ENCODE data around the gene LRIT2.

Gene LRIT2

DNA sequence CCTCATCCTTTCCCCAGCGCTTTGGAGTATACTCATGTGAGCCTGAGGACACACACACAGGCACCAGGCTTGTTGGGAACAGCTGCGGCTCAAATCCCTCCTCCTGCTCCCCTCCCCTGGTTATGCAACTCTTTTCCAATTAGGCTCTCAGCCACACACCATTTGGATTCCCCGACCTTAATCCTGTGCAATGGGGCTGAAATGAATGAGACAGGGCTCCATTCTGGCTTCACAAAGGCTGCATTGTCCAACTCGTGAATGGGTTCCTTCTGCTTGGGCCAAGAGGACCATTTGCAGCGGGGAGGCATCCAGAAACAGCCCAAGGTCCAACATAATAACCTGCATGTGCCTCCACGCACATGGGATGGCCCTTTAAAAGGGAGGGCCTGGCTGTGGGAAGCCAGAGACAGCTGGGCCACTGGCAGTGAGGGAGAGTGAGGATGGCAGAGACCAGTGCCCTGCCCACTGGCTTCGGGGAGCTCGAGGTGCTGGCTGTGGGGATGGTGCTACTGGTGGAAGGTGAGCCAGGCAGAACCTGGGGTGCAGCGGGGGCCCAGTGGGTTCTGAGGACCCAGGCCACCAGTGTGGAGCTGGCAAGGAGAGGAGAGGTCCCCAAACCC lies 19.4 kb upstream of the LRIT2 start, which contains the start of gene RGR:
Gene RGR (plus strand): TSS at position 403 of the 620 bp plus-strand sequence. CDS start 38 bp downstream, at position 441.
- DNase-seq (ENCODE audit: extremely low spot score), result no peak
- CTCF ChIA-PET, result interaction anchor here (0.6 to 1.1 kb wide), 4 partner anchors 11 to 42 kb away, joined by 3 read pairs; no protein-coding TSS in a partner anchor
- no peak for TF ChIP-seq CTCF (IDR thresholded peaks at IDR 0.05; ENCODE audit: control extremely low read depth, extremely low read depth, low read depth, missing control alignments)
- POLR2A ChIA-PET, result no interaction called here

GRCh38 chr10:84243759-84244158 lies 18.4 kb upstream of the LRIT2 start:
- CTCF ChIA-PET, result interaction anchor here (0.7 to 1.2 kb wide), 4 partner anchors 20 to 293 kb away, joined by 3 to 5 read pairs (median 3); no protein-coding TSS in a partner anchor
- DNase-seq (ENCODE audit: extremely low spot score), result no peak
- TF ChIP-seq CTCF (IDR thresholded peaks at IDR 0.05; ENCODE audit: control extremely low read depth, extremely low read depth, low read depth, missing control alignments), result no peak
- POLR2A ChIA-PET, result interaction anchor here (0.6 kb wide), 1 partner anchor 361 kb away, joined by 3 read pairs; no protein-coding TSS in a partner anchor

DNA sequence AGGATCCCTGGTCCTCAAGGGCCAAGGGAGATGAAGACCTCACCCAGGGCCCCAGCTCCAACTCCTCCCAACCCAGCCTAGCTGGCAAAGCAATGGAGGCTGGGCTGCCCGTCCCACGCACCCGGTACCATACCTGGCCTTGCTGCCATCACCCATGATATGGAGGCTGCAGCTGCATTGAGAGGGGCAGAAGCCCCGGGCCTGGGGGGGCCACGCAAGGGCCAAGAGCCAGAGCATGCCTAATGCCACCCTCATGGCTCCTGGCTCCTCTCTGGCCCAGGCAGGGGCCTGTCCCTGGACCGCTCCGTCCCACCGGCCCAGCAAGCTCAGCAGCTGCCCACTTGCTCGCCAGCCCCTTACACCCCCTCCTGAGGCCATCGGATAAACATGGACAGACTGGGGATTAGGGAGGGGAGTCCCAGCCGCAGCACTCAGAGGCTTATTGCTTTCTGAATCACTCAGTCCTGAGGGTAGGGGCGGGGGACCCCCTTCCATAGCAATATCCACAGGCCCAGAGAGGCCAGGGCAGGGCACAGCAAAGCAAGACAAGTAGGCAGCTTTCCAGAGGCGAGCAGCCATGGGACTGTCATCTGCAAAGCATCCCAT lies 15.9 kb upstream of the LRIT2 start, which contains the start of gene LRIT1:
Gene LRIT1 (minus strand): TSS at position 362 of the 606 bp plus-strand sequence. CDS start 107 bp downstream, at position 255.
- TF ChIP-seq CTCF (IDR thresholded peaks at IDR 0.05; ENCODE audit: control extremely low read depth, extremely low read depth, low read depth, missing control alignments), result no peak
- DNase-seq (ENCODE audit: extremely low spot score), result no peak
- ChIA-PET CTCF (interaction anchor here (1.3 to 2.2 kb wide), 2 partner anchors 24 to 39 kb away, joined by 3 to 8 read pairs; no protein-coding TSS in a partner anchor), POLR2A (no interaction called here)

- DNase-seq (ENCODE audit: extremely low spot score), result no peak
- TF ChIP-seq CTCF (IDR thresholded peaks at IDR 0.05; ENCODE audit: control extremely low read depth, extremely low read depth, low read depth, missing control alignments), result no peak
- CTCF ChIA-PET, result interaction anchor here (0.8 to 1.8 kb wide), 4 partner anchors 12 to 298 kb away, joined by 3 to 7 read pairs (median 5); no protein-coding TSS in a partner anchor
- POLR2A ChIA-PET, result no interaction called here
These were observed 13.6 kb upstream of the LRIT2 start for GRCh38 chr10:84238909-84239308.

GRCh38 chr10:84237199-84238051 lies 12.1 kb upstream of the LRIT2 start:
- ChIA-PET CTCF (interaction anchor here (1.2 to 2.0 kb wide), 3 partner anchors 23 to 30 kb away, joined by 3 to 5 read pairs (median 3); no protein-coding TSS in a partner anchor), POLR2A (no interaction called here)
- DNase-seq (ENCODE audit: extremely low spot score), result no peak

More at GRCh38 chr10:84237199-84238051, 12.1 kb upstream of the LRIT2 start:
- TF ChIP-seq CTCF (IDR thresholded peaks at IDR 0.05; ENCODE audit: control extremely low read depth, extremely low read depth, low read depth, missing control alignments), result no peak
